Stimulated activated CD8-positive, alpha-beta memory T cell treated with anti-CD3 and anti-CD28 coated beads, Interleukin-4, amount 100 ng/mL, for 1 hour (primary cell): ENCODE measurements around the gene CKB.
"Not testable (repeated sequence)": the region's sequence is repeated elsewhere in the genome, so short reads cannot be mapped to it uniquely, and the experiment has no call there.

ENCODE experiments used
- DNase-seq, 2 donors: peaks; one replicate each; pipeline ENCODE4 v3.0.0-alpha.2; 2020; ENCODE audit warnings: low read depth in 2 of 2, low spot score in 1 of 2

CKB gene

DNA sequence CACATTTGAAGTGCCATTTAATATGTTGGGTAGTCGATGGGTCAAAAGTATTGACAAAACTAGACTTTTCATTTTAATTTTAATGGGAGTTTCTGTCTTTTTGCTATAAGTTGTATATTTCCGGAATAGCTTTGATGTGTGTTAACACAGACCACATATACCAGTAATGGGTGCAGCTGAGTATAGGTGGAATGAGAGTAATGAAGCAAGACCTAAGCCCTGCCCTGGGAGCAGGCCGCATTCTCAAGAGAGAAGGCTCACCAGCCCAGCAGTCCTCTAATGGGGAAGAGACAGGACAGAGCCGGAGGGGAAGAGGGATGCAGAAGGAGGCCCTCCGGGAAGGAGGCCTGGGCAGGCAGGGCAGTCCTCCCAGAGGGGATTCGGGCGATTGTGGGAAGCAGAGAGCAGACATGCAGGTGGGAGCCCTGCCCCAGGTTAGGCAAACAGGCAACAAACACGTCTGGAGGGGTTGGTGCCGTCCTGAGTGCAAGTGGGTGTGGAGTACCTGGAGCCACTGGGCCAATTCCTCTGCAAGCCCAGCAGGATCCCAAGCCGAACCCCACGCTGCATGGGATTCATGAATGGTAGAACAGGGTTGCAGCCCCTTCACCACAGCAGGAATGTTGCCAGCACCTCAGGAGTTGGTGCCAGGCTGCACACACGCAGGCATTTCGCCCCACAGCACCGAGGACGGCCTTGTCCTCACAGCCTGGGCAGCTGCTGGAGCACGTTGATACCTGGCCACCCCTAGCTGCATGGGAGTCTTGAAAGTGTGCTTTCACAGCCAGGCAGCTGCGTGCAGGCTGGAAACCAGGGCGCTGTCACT lies 7.8 kb downstream of the CKB start:
- DNase-seq: no peak

DNA sequence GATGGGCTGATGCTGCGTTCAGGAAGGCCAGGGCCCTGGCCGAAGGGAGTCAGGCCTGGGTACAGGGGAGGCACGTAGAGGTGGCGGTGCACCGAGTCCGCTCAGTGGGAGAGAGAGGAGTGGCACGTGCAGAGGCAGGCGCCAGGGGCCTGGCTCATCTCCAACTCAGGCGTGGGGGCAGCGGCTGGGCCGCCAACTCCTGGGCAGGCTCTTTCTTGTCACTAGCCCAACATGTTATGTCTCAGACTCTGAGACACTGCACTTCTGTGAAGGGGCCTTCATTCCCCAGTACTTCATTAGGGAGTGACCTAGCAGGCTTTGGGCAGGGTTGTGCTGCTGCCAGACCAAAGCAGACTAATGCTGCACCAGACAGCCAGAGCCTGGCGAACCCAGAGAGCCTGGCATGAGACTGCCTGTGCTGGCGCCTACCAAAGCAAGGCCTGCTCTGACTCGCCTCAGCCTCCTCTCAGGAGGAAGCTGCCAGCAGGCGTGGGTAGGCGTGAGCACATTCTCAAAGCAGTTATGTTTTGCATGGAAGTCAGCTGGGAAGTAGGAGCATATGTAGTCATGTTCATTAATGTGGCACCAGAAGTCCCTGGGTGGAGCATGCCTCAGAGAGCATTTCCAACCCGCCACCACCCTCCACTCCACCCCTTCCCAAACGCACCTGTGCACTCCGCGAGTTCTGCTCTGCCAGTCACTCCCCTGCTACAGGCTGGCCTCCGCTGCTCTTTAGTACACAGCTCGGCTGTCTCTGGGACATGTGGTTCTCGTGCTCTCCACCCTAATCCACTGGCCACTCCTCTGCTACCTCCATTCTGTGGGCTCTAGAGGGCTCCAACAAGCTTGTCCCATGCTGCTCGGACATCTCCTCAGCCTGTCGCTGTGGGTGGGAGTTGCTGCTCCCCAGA lies 9.7 kb downstream of the CKB start:
- no peak for DNase-seq

- DNase-seq: not testable (repeated sequence)
Observed at GRCh38 chr14:103512180-103512579, 10.4 kb downstream of the CKB start.

DNA sequence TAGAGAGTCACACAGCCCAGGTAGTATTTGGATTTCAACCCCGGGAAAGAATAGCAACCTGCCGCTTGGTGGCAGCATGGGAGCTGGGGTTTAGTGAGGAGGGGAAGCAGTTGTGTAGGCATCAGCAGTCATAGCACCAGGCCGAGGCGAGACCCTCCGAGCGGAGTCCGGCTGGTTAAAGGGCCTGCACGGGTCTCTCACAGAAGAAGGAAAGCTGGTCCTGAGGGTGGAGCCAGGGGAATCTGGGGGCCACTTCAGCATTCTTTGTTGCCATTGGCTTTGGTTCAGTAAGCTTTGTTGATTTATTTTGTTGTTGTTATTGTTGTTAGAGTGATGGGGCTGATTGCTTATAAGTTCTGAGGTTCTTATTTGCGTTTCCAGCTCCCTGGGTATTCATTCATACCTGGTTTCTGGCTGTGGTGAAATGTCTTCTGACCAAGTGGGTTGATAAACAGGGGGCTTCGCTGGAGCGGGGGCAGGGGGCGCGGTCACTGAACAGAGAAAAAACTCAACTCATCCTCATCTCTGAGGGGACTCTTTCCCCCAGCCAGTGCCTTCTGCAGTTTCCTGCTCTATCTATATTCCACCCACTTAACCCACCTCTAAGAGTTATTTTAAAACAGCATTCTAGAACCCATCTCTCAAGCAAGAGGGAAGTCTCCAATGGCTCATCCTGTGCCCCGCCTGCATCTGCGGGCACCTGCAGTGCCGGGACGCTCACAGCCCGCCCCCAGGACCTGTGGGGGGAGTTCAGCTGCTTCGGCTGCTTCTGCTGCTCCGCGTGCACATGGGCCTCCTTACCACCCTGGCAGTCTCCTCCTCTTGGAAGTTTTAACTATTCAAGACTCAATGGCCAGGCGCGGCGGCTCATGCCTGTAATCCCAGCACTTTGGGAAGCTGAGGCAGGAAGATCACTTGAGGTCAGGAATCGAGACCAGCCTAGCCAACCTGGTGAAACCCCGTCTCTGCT lies 11.6 kb downstream of the CKB start:
- DNase-seq: no peak

DNA sequence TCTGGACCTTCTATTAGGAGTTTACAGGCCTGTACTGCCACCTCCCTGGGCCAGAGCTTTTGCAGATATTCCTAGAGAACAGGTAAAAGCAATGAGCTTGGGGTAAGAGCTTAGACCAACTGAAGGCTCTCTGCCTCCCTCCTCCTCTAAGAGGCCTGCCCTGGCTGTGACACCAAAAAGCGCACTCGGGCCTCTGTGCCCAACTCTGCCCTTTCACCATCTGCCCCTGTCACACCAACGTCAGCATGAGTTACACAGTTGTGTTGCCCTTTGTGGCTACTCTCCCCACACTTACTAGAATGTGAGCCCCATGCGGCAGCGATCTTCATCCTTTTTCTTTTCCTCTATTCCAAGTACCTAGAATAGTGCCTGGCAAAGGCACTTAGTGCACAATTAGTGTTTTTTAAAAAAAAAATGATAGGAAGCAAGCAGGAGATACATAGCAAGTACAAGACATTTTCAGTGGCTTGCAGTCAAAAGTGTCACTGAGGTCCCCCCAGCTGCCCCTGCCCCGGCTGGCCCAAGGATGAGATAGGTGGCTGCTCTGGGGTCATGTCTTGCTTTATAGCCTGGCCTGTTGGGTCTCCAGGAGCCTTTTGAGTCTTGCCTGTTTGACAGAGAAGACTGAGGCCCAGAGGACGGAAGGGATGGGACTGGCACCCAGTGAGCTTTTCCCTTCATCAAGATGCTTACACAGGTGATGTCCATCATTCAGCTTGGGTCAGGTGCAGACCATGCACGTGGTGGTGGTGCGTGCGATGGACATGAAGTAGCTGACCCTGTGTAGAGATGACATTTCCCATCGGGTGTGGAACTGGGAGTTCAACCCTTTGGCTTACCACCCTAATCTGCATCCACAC lies 12.5 kb downstream of the CKB start:
- no peak for DNase-seq

GRCh38 chr14:103508521-103509329 lies 13.9 kb downstream of the CKB start:
- no peak for DNase-seq

GRCh38 chr14:103507751-103508150 lies 14.9 kb downstream of the CKB start:
- DNase-seq: no peak

DNA sequence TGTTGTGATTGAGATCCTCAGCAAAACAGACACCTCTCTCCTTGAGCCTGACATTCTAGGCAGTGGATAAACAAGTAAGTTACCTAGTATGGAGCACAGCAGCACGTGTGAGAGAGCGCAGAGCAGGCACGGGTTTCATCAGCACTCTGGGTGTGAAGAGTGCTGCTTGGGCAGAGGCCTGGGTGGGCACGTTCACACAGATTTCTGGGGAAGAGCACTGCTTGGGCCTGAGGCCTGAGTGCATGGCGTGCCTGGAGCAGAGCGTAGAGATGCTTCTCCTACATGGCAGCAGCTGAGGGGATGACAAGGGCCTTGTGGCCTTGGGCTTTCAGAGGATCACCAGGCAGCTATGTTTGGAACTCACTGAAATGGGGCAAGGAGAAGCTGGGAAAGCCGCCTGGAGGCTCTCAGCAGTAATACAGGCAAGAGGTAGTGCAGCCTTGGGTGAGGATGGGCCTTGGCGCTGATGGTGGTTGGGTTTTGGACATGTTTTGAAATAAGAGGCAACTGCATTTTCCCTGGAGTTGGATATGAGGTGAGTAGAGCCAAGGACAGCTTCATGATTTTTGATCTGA lies 17.6 kb downstream of the CKB start:
- DNase-seq: no peak

GRCh38 chr14:103503296-103503695 lies 19.3 kb downstream of the CKB start:
- DNase-seq: no peak

- DNase-seq: no peak
Observed at GRCh38 chr14:103502877-103503276, 19.8 kb downstream of the CKB start.

DNA sequence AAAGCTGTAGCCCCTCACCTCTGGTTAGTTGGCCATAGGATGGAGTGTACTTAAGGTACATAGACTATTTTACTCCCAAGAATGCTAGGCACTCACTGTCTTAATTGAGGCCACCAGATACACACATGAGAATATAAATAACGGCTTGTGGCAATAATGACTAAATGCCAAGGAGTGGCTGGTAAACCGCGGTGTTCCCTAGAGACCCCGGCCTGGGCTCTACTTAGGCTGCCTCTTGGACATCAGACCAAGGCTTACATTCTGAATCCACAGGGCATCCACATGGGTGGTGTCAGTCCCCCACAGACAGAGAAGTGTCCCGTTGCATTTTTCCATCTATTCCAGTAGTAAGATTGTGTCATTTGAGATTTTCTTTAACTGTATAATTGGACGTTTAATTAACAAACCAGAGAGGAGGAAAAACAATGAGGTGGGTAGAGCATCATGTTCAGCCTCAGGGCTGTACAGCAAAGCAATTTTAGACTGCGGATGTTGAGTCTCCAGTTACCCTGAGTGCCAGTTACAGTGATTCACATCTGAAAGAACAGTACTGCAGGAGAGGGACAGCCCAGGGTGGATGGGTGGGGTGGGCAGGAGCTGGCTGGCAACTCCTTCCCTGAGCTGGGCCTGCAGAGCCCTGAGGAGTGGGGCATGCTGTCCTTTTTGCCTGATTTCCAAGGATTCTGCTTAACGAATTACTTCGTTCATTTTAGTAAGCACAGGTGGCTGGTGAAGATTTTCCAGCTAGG lies 20.5 kb downstream of the CKB start:
- no peak for DNase-seq

DNA sequence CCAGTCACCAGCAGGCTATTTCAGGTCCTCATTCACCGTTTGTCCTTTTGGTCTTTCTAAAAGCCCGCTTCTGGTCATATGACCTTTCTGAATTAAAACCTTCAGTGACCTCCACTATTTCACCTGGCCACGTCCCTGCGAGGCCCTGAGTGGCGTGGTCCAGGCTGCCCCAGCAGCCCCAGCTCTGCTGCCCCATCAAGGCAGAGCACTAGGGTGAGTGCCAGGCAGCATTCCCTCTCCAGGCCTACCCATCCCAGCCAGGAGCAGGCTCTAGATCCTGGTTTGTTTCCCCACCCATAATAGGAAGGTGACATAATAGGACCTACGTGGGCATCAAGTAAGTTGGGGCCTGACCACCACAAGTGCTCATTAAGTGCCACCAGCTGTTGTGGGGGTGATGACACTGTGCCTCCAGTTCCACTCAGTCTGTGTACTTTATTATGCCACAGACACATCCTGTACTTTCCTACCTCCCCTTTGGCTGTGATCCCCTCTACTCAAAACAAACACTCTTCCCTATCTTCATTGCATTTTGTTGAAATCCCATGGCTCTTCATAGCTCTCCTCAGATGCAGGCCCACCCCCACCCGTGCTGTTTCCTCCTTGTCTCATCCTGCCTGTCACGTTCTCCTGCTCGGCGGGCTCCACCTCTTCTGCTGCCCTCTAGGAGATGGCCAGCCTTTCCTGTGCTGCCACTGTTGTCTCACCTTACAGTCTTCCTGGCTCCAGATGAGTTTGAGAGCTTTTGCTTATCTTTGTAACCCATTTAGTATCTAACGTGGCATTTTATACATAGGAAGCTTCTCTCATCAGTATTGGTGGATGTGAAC lies 21.4 kb downstream of the CKB start:
- no peak for DNase-seq

GRCh38 chr14:103500148-103500990 lies 22.3 kb downstream of the CKB start:
- peak; percentile 60 to 66 for DNase-seq

DNA sequence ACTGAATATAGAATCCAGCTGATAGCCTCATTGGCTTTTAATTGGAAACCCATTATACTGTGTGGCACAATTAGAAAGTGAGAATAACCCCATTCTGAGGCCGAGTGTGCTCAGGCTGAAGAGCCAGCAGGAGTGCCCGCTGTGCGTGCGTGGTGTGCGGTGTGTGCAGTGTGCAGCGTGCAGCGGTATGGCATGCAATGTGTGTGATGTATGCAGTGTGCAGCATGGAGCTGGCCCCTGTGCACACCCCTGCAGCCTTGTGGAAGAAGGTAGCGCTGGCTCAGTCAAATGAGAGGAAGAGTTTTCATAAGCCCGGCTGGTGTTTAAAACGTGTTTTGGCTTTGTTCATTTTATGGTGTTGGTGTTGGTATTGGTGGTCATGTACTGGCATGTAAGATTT lies 22.9 kb downstream of the CKB start:
- DNase-seq: no peak

DNA sequence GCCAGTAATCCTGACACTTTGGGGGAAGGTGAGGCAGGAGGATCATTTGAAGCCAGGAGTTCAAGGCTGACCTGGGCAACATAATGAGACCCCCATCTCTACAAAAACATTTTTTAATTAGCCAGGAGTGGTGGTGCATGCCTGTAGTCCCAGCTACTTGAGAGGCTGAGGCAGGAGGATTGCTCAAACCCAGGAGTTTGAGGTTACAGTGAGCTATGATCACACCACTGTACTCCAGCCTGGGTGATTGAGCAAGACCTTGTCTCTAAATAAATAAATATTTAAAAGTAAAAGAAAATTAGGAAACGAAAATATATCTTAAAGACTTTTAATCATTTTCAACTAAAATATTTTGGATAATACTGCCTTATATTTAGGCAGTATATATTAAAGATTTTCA lies 25.9 kb downstream of the CKB start:
- no peak for DNase-seq

DNA sequence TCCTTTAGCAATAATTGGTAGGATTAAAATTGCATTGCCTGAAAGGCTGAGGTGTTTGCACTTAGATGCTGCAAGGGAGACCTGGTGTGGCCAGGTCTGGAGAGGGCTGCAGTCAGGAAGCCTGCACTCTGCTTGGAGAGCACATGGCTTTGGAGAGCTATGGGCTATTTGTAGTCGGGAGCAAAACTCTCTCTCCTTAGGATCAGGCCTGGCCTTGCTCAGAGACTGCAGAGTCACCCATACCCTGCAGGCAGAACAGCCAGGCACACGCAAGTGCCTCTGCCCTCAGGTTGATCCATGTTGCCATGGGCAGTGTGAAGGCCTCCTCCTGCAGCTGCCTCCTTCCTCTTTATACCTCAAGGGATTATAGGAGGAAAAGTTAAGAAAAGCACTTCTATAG lies 26.8 kb downstream of the CKB start:
- no peak for DNase-seq
